Neural progenitor cell (in vitro differentiated cells): ENCODE results near the gene UBC. TPM values are rescaled to one million over a fixed set of nuclear protein-coding genes. Genes with fewer than 3 reads are reported as not detected.

Experiments used
- DNase-seq: peaks from one replicate; pipeline ENCODE4 v3.0.0-alpha.2; 2016; ENCODE audit warnings: low spot score
- H2AFZ ChIP-seq: fragments of 200-600 bp; sonication (generic); replicated peaks from 2 replicates; pipeline ENCODE4 v1.6.1; 2016; ENCODE audit warnings: antibody characterized with exemption
- H3F3A ChIP-seq: fragments of 200-600 bp; sonication (generic); 2 replicates; pipeline ENCODE4 v1.6.1; 2016; ENCODE audit warnings: antibody characterized with exemption, low read depth
- H3K27ac ChIP-seq: fragments of 200-600 bp; sonication (generic); 2 replicates; pipeline ENCODE4 v1.5.1; 2016; ENCODE audit warnings: mild to moderate bottlenecking
- H3K27me3 ChIP-seq: fragments of 200-600 bp; sonication (generic); 2 replicates; pipeline ENCODE4 v1.6.1; 2016; ENCODE audit warnings: mild to moderate bottlenecking, moderate library complexity
- H3K36me3 ChIP-seq: fragments of 200-600 bp; sonication (generic); 2 replicates; pipeline ENCODE4 v1.5.1; 2016
- H3K4me1 ChIP-seq: fragments of 200-600 bp; sonication (generic); 2 replicates; pipeline ENCODE4 v1.6.1; 2016; ENCODE audit warnings: mixed run types
- H3K4me2 ChIP-seq: fragments of 200-600 bp; sonication (generic); 2 replicates; pipeline ENCODE4 v1.6.1; 2016
- H3K4me3 ChIP-seq: fragments of 200-600 bp; sonication (generic); 2 replicates; pipeline ENCODE4 v1.5.1; 2016
- H3K79me2 ChIP-seq: fragments of 200-600 bp; sonication (generic); 2 replicates; pipeline ENCODE4 v1.6.1; 2016; ENCODE audit warnings: low read depth
- H3K9ac ChIP-seq: fragments of 200-600 bp; sonication (generic); 2 replicates; pipeline ENCODE4 v1.6.1; 2016
- H3K9me3 ChIP-seq: fragments of 200-600 bp; sonication (generic); 2 replicates; pipeline ENCODE4 v1.5.1; 2016; ENCODE audit warnings: low read depth
- H4K20me1 ChIP-seq: fragments of 200-600 bp; sonication (generic); 2 replicates; pipeline ENCODE4 v1.6.1; 2016; ENCODE audit warnings: low read depth
- H3K27ac Mint-ChIP-seq: 3 replicates; pipeline ENCODE4 v1.8.0; 2021; ENCODE audit warnings: mixed read lengths
- H3K27me3 Mint-ChIP-seq: 2 replicates; pipeline ENCODE4 v1.8.0; 2022; ENCODE audit warnings: low read depth, mild to moderate bottlenecking, inconsistent platforms, moderate library complexity, mixed read lengths; ENCODE audit not compliant: insufficient read depth
- H3K36me3 Mint-ChIP-seq: 3 replicates; pipeline ENCODE4 v1.8.0; 2021; ENCODE audit warnings: mixed read lengths
- H3K4me1 Mint-ChIP-seq: 3 replicates; pipeline ENCODE4 v1.8.0; 2021; ENCODE audit warnings: mixed read lengths
- H3K4me3 Mint-ChIP-seq: 3 replicates; pipeline ENCODE4 v1.8.0; 2021; ENCODE audit warnings: mild to moderate bottlenecking, moderate library complexity, mixed read lengths
- H3K9me3 Mint-ChIP-seq: 3 replicates; pipeline ENCODE4 v1.8.0; 2020; ENCODE audit warnings: mixed read lengths
- EZH2 ChIP-seq: fragments of 200-600 bp; sonication (generic); IDR thresholded peaks from 2 replicates; pipeline ENCODE4 v1.6.1; 2017; ENCODE audit warnings: antibody characterized with exemption, mild to moderate bottlenecking, moderate library complexity
- EZH2phosphoT487 ChIP-seq: fragments of 200-600 bp; sonication (generic); IDR thresholded peaks from 2 replicates; pipeline ENCODE4 v1.6.1; 2017; ENCODE audit warnings: antibody characterized with exemption
- total RNA-seq: library from RNA; depleted of rRNA; stranded (reverse); fragments of >200 nt; gene quantifications from 2 replicates; pipeline ENCODE4 v1.2.3, GENCODE V29; 2015; ENCODE audit warnings: low replicate concordance
- TF ChIP-seq, protein P1 (sequence below): fragments of 200-600 bp; sonication (generic); IDR thresholded peaks from 2 replicates; pipeline ENCODE4 v1.5.1; 2017; ENCODE audit warnings: antibody characterized with exemption, mild to moderate bottlenecking

The UBC gene
- total RNA-seq, 1 donor from 2014 or later, result 857 TPM

DNA sequence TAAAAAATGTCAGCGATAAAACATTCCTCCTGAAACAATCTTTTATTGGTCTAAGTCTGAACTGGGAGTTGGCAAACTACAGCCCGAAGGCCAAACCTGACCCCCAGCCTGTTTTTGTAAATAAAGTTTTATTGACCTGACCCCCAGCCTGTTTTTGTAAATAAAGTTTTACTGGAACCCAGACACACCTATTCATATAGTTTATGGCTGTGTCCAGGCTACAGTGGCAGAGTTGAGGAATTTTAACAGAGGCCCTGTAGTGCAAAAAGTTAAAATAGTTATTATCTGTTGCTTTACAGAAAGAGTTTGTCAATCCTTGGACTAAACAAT lies 38.7 kb downstream of the UBC start:
- TF ChIP-seq, protein P1, sequence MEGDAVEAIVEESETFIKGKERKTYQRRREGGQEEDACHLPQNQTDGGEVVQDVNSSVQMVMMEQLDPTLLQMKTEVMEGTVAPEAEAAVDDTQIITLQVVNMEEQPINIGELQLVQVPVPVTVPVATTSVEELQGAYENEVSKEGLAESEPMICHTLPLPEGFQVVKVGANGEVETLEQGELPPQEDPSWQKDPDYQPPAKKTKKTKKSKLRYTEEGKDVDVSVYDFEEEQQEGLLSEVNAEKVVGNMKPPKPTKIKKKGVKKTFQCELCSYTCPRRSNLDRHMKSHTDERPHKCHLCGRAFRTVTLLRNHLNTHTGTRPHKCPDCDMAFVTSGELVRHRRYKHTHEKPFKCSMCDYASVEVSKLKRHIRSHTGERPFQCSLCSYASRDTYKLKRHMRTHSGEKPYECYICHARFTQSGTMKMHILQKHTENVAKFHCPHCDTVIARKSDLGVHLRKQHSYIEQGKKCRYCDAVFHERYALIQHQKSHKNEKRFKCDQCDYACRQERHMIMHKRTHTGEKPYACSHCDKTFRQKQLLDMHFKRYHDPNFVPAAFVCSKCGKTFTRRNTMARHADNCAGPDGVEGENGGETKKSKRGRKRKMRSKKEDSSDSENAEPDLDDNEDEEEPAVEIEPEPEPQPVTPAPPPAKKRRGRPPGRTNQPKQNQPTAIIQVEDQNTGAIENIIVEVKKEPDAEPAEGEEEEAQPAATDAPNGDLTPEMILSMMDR, result no peak
- TF ChIP-seq EZH2phosphoT487 (no peak), EZH2 (no peak)
- H3K4me3 Mint-ChIP-seq, result no peak overlapping the region

DNA sequence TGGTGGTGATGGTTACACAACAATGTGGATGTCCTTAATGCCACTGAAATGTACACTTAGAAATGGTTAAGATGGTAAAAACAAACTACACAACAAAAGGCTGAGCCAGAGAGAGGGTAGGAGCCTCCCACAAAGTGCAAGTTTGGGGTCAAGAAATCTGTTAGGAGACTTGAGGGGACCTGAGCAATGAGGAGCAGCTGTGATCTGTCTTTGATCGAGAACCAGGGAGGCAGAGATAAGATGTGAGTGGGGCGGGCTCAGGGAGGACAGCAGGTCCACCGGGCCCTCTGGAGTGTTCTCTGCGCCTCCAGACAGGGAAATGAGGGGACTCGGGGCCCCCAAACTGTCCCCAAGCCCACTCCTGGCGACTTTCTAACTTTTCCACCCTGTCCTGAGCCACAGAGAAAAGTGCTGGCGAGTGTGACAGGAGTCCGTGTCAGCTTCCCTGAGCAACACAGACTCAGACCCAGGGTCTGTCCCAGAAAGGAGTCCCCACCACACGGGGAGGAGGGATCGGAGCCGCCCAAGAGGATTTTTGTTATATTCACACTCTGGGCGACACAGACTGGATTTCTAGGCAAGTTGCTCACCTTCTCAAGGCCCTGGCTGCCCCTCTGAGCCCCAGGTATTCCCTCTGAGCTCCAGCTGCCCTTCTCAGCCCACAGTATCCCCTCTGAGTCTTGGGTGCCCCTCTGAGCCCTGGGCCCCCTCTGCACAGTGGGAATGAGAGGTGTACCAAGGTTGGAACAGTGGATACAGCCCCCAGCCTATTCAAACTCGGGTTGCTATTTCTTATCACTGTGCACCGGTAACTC lies 39.3 kb downstream of the UBC start:
- Histone ChIP-seq H3K27ac (no peak overlapping the region), H3K36me3 (no peaks in the 10 kb centered on the region), H3K4me2 (no peak overlapping the region), H3K79me2 (no peaks in the 10 kb centered on the region), H4K20me1 (no peaks in the 10 kb centered on the region), H3K4me3 (no peak overlapping the region), H3K27me3 (no peaks in the 10 kb centered on the region), H2AFZ (no peak overlapping the region), H3K4me1 (peaks cover 13% of the 10 kb centered on the region), H3K9me3 (no peaks in the 10 kb centered on the region), H3F3A (no peaks in the 10 kb centered on the region), H3K9ac (no peak overlapping the region)
- peaks cover 2% of the 10 kb centered on the region for H3K27me3 Mint-ChIP-seq
- no peak overlapping the region for H3K4me3 Mint-ChIP-seq
- TF ChIP-seq, protein P1, result no peak
- TF ChIP-seq EZH2, result no peak
- TF ChIP-seq EZH2phosphoT487, result no peak
- H3K27ac Mint-ChIP-seq, result peak overlapping the region; percentile 3
- H3K4me1 Mint-ChIP-seq, result peaks cover 24% of the 10 kb centered on the region
- H3K36me3 Mint-ChIP-seq, result no peaks in the 10 kb centered on the region
- H3K9me3 Mint-ChIP-seq, result no peaks in the 10 kb centered on the region
- DNase-seq, result no peak

More for the DNA sequence above, 38.7 kb downstream of the UBC start:
- H3K9me3 ChIP-seq, result no peaks in the 10 kb centered on the region
- DNase-seq, result no peak
- H3K4me2 ChIP-seq, result no peak overlapping the region
- H3K79me2 ChIP-seq, result no peaks in the 10 kb centered on the region
- peaks cover 13% of the 10 kb centered on the region for H3K4me1 ChIP-seq
- no peak overlapping the region for H3K9ac ChIP-seq
- no peaks in the 10 kb centered on the region for H4K20me1 ChIP-seq
- Mint-ChIP-seq H3K27me3 (peaks cover 2% of the 10 kb centered on the region), H3K36me3 (no peaks in the 10 kb centered on the region), H3K27ac (no peak overlapping the region), H3K4me1 (peaks cover 24% of the 10 kb centered on the region), H3K9me3 (no peaks in the 10 kb centered on the region)
- H3F3A ChIP-seq, result no peaks in the 10 kb centered on the region
- H3K4me3 ChIP-seq, result no peak overlapping the region
- H2AFZ ChIP-seq, result no peak overlapping the region
- no peaks in the 10 kb centered on the region for H3K27me3 ChIP-seq
- H3K27ac ChIP-seq, result no peak overlapping the region
- H3K36me3 ChIP-seq, result no peaks in the 10 kb centered on the region

DNA sequence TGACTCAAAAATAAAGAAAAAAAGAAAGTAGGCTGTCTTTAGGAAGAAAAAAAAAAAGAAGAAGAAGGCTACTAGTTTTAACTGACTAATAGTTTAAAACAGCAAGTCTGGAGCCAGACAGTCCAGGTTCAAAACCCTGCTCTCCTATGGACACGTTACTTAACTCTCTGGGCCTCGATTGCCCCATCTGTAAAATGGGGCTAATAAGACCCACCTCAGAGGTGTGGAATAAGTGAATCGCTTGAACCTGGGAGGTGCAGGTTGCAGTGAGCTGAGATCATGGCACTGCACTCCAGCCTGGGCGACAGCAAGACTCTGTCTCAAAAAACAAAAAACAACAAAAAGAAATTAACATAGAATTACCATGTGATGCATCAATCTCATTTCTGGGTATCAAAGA lies 40.3 kb downstream of the UBC start:
- peaks cover 2% of the 10 kb centered on the region for H3K27me3 Mint-ChIP-seq
- H4K20me1 ChIP-seq, result no peaks in the 10 kb centered on the region
- H3K9me3 ChIP-seq, result no peaks in the 10 kb centered on the region
- H3K27me3 ChIP-seq, result no peaks in the 10 kb centered on the region
- no peaks in the 10 kb centered on the region for H3K9me3 Mint-ChIP-seq
- H3K4me1 Mint-ChIP-seq, result peaks cover 27% of the 10 kb centered on the region
- H2AFZ ChIP-seq, result no peak overlapping the region
- no peak overlapping the region for H3K9ac ChIP-seq
- TF ChIP-seq EZH2, result no peak
- TF ChIP-seq, protein P1, result no peak
- no peak for TF ChIP-seq EZH2phosphoT487
- no peaks in the 10 kb centered on the region for H3K79me2 ChIP-seq
- no peak overlapping the region for H3K4me3 ChIP-seq
- H3K27ac ChIP-seq, result no peak overlapping the region
- H3K36me3 Mint-ChIP-seq, result no peaks in the 10 kb centered on the region
- no peak overlapping the region for H3K27ac Mint-ChIP-seq
- H3K36me3 ChIP-seq, result no peaks in the 10 kb centered on the region
- no peak overlapping the region for H3K4me2 ChIP-seq
- no peak for DNase-seq
- peaks cover 6% of the 10 kb centered on the region for H3F3A ChIP-seq
- peaks cover 19% of the 10 kb centered on the region for H3K4me1 ChIP-seq
- H3K4me3 Mint-ChIP-seq, result no peak overlapping the region
